SW 1271 (cell line): Measurements from ENCODE around the gene NT5DC1.

ENCODE experiments used
- DNase-seq, 2 experiments: peaks; one replicate each; lab custom pipeline; 2025; lab: John Stamatoyannopoulos, UW

The NT5DC1 gene

GRCh38 chr6:116191881-116192280, 91.2 kb downstream of the NT5DC1 start:
- no peak for DNase-seq

DNA sequence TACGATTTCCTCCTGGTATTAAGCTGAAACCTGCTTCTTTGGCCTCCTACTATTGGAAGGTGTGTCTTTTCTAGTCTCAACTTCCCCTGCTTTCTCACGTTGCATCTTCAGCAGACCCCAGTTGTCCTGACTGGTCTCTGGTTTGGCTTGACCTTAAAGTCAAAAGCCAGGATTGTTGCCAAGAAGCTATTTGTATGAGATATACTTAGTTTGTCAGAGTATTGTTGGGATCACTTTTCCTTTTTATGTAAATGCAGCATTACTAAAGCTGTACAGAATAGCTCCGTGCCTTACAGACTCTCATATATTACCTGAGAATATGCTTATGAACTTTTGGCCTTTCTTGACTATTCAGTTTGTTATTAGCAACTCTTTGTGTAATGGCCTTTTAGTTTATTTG, 92.1 kb downstream of the NT5DC1 start:
- no peak for DNase-seq

DNA sequence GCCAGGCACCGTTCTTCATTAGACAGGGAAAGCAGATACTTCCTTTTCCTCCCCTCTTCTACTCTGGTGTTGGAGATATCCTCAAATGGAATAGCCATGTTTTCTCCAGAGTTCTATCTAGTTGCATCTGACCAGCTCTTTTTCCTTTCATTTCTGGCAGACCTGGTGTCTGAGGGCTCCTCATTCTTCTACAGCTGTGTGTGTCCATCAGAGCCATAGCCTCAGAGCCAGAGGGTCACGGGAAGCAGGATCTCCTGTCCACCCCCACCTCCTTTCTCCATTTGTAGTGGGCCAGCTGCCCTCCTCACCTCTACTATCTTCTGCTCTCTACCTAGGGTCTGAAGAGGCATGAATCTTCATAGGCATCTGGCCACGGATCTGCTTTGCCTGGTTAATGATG, 96.2 kb downstream of the NT5DC1 start:
- no peak for DNase-seq

- DNase-seq: no peak
These were observed 100.1 kb downstream of the NT5DC1 start for GRCh38 chr6:116200619-116201249.

- no peak for DNase-seq
These were observed 100.9 kb downstream of the NT5DC1 start for GRCh38 chr6:116201538-116201937.

DNA sequence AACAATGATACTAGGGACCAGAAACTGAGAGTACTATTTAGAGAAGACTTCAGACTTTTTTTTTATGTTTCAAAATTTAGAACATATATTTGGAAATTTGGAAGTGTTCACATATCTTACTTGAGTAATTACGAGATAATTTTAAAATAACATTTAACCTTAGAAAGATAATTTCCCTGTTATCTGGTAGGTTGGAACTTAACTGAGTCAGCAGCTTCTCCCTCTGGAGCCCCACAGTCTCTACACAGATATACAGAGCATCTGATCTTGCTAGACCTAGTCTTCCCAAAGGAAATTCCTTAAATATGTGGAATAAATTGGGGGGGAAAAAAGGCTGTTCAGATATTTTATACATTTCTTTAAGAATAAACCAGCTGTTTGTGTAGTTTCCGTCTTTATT, 104.6 kb downstream of the NT5DC1 start:
- DNase-seq: no peak

DNA sequence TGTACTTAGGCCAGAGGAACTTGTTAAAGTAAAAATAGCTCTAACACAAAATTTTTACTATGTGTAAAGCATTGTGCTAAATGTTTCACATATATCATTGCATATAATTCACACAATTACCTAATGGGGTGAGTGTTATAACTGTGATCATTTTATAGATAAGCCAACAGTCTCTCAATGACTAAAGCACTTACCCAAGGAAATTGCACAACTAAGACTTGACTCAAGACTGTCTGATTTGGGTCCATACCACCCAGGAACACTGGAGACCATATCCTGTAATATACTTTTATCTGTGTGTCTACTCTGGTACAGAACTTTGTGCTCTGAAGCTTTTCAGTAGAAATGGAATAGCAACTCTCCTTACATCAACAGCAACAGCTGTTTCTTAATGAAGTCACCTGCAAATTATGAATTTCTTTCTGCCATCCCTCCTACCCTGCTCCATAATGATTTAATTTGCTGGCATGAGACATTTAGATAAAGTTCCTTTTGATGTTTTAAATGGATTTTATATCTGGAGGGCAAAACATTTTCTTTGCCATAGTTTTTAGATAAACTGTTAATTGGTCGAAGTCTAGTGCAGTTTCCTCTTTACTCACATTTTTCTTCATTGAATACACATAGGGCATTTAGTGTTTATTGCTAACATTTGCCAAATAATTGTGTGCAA, 105.7 kb downstream of the NT5DC1 start:
- DNase-seq: no peak

GRCh38 chr6:116208056-116208785, 107.6 kb downstream of the NT5DC1 start:
- DNase-seq: no peak

DNA sequence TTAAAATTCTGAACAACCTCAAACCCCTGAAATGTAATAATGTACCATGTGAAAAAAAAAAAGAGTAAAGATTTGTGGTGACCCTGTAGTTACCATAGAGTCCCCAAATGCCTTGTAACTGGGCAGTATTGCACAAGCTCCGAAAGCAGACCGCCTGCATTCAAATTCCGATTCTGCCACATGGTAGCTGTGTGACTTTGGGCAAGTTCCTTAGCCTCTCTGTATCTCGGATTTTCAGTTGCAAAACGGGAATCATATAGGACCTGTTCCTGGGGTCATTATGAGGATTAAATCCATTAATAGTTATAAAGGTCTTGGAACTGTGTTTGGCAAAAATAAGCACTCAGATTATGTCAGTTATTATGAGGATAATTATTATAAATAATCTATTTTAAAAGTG, 109.7 kb downstream of the NT5DC1 start:
- DNase-seq: no peak

- DNase-seq: peak in 1 of 2 experiments; percentile 7
These were observed 110.2 kb downstream of the NT5DC1 start for GRCh38 chr6:116210750-116211425.

DNA sequence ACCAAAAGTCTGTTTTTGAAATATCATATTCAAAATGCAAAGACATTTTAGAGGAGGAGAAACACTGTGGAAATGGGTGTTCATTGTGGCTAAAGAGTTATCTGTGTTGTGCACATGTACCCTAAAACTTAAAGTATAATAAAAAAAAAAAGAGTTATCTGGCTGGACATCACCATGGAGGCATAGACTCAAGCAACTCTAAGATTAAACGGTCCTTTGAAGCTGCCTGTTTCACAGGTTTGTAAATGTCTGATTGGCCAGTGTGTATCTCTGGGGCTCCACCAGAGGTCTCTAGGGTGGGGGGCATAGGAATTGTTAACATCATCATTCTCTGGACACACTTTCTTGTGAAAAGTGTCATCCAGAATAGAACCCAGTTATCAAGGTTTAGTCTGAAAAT, 114.0 kb downstream of the NT5DC1 start:
- no peak for DNase-seq

GRCh38 chr6:116215414-116215813, 114.8 kb downstream of the NT5DC1 start:
- no peak for DNase-seq

DNA sequence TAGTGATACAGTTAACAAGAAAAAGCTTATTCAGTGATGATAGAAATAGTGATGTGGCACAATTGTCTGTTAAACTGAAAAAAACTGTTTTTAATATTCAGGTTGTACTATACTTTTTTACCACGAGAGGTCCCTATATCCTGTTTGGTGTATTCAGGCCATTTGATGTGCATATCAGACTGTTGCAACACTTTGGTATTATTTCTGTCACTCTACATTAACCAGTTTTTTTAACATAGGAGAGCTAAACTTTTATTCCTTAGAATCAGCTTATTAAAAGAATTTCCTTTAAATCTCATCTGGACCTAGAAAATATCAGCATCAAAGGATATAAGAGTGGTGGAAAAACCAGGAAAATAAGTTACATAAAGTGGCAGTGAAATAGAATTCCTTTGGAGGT, 116.4 kb downstream of the NT5DC1 start:
- DNase-seq: peak in 1 of 2 experiments; percentile 53

DNA sequence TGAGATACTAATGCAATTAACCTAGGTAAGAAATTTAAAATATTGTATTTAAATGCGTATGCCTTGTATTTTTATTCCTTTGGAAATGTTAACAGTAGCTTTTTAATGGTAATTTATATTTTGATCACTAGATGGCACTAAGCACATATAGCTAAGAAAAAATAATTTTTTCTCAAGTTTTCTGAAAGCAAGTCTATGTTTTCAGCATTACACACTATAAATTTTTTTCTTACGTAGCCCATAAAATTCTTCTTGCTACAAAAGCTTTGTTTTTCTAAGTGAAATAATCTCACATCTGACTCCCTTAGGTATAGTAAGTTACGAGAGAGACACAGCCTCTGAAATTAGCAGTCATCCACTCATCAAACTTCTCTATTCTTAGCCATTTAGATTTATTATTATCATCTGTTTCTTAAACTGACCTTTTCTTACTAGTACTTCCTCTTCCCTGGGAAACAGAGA, 117.5 kb downstream of the NT5DC1 start:
- peak in 1 of 2 experiments; percentile 32 for DNase-seq

DNA sequence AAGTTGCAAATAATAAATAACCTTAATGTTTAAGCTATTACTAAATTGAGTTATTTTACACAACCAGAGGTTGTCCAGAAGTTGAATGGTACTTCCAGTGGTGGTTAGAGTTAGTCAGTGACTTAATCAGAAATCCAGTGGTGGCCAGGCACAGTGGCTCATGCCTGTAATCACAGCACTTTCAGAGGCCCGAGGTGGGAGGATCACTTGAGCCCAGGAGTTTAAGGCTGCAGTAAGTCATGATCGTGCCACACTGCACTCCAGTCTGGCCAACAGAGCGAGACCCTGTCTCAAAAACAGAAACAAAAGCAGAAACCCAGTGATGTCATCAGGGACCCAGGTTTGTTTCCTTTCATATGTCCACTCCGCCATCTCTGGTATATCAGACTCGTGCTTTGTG, 118.2 kb downstream of the NT5DC1 start:
- no peak for DNase-seq

- no peak for DNase-seq
These were observed 120.4 kb downstream of the NT5DC1 start for GRCh38 chr6:116221067-116221466.

DNA sequence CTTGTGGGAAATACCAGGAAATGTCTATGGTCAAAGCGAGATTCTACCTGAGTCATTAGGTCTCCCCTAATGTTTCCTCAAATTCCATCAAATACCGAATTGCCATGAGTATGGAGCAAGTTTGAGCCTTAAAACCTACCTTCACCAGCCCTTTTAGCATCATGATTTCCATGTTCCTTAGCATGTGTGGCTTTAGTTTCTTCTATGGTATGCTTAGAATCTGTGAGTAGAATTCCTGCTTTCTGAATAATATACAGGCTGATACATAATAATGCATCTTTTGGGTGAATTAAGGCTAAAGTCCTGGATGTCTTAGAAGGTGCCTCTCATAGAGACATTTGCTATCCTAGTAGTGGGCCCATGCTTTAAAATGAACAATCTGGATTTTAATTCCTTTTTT, 121.3 kb downstream of the NT5DC1 start:
- DNase-seq: no peak

- DNase-seq: no peak
These were observed 122.7 kb downstream of the NT5DC1 start for GRCh38 chr6:116223355-116223754.

GRCh38 chr6:116229287-116229913, 128.7 kb downstream of the NT5DC1 start:
- peak in 1 of 2 experiments; percentile 34 for DNase-seq

- DNase-seq: no peak
These were observed 134.0 kb downstream of the NT5DC1 start for GRCh38 chr6:116234689-116235088.

GRCh38 chr6:116238083-116238482, 137.4 kb downstream of the NT5DC1 start:
- no peak for DNase-seq

- no peak for DNase-seq
These were observed 138.6 kb downstream of the NT5DC1 start for GRCh38 chr6:116239256-116239655.
